ENCODE results near the gene OSTC.
"Not testable (repeated sequence)": the region's sequence is repeated elsewhere in the genome, so short reads cannot be mapped to it uniquely, and the experiment has no call there.

The OSTC gene

DNA sequence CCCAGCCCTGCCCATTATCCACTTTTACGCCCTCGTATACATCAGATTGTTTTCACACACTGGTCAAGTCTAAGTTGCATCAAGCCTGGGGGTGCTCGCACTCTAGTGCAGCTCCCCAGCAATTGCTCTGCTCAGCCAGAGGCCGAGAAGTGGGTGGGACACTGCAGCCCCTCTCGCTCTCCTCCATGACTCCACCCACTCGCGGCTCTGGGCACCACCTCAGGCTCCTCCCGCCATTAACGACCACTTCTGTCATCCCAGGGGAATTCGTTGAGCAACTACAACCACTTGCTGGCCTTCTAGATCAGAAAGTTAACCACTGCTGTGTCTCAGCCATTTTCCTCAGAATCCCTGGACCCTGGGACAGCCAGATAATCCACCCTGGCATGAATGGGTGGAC, 58.8 kb downstream of the OSTC start:
- FAIRE-seq (no peak), DNase-seq (ENCODE audit: extremely low spot score, insufficient read length, low read depth) (no peak)

DNA sequence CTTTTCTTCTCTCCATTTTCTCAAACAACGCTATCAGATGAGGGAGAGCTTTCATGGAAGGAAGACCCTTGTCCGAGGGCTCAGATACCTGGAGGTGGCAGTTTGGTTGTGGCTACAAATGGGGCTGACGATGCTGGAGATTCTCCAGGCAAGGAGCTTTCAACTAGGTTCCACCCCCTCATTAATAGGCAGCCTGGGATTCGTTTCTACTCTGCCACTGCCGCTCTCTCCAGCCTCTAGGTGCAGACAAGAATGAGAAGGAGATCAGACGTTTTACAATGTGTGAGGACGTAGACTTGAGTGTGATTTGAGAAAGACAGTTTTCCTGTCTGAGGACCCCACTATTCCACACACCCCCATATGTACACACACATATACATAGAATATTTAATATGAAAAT, 59.3 kb downstream of the OSTC start:
- DNase-seq (ENCODE audit: extremely low spot score, insufficient read length, low read depth) = no peak
- FAIRE-seq = no peak

DNA sequence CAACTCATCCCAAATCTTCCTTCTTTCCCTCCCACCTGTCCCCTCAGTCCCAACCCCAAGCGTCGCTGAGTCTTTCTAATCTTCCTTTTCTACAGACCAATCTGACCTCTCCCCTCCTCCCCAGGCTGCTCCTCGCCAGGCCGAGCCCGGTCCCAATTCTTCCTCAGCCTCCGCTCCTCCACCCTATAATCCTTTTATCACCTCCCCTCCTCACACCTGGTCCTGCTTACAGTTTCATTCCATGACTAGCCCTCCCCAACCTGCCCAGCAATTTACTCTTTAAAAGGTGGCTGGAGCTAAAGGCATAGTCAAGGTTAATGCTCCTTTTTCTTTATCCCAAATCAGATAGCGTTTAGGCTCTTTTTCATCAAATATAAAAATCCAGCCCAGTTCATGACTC, 60.2 kb downstream of the OSTC start:
- DNase-seq (ENCODE audit: extremely low spot score, insufficient read length, low read depth); FAIRE-seq: not testable (repeated sequence)

DNA sequence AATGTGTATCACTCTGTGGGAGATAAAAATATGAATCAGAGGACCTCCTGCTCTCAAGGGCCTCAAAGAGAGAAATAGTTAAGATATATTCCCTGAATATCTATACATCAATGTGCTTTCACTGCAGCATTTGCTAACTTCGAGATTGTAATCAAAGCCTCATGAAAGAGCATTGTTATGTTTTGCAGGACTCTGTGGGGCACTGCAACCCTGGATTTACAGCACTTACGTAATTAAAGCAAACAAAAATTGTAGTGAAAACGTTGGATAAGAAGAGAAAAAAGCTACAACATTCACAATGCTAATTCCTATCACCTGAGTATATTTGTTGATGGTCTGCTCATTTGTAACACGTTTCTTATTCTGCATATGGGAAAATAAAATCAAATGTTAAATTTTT, 64.5 kb downstream of the OSTC start:
- DNase-seq (ENCODE audit: extremely low spot score, insufficient read length, low read depth) (no peak), FAIRE-seq (no peak)

DNA sequence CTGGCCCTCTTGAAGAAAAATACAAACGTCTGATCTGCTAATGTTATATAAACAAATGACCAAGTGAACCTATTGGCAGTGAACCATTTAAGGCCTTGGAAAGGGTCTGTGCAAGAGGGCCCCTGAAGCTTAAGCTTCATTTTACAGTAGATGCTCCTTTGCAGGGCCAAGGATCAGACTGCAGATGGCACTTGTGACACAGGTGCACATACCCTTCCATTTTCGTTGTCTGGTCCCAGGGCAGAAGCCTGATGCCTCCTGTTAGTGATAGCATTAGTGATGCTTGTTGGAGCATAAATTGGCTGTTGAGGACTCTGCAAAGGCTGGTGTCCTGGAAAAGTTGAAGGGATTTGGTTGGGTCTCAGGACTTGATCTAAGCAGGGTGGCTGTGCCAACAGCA, 65.9 kb downstream of the OSTC start:
- DNase-seq (ENCODE audit: extremely low spot score, insufficient read length, low read depth) (no peak), FAIRE-seq (no peak)

DNA sequence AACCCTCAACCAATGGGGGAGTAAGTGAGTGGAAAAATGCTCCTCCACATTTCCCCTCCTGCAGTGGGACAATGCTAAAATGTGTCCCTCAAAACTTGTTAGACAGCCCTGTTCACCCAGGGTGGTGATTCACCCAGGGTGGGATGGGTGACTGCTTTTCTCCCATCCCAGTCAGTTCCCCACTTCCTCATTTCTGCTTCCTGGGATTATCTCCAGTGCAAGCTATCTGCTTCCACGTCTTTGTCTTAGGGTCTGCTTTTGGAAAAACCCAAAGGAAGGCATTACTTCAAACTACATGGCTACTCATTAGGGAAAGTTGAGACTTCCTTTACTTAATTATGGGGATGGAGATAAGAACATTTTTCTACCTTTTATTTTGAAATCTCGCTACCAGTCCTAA, 67.0 kb downstream of the OSTC start:
- FAIRE-seq (no peak), DNase-seq (ENCODE audit: extremely low spot score, insufficient read length, low read depth) (no peak)
